Large intestine (tissue), 3 donors: ENCODE data around the gene PEPD. TPM values are rescaled to one million over a fixed set of nuclear protein-coding genes. Genes with fewer than 3 reads are reported as not detected.

ENCODE experiments used
- DNase-seq, 2 donors: peaks; one replicate each; pipeline versions ENCODE4 v3.0.0 to v3.0.0-alpha.2; 2013
- H3K27ac ChIP-seq: one replicate; pipeline ENCODE4 v1.5.1; 2013; ENCODE audit warnings: low read length
- H3K27me3 ChIP-seq: 2 replicates; pipeline ENCODE4 v1.6.1; 2013; ENCODE audit warnings: low read length; ENCODE audit not compliant: control insufficient read depth, insufficient read depth
- H3K36me3 ChIP-seq: 2 replicates; pipeline ENCODE4 v1.6.1; 2013; ENCODE audit warnings: low read length; ENCODE audit not compliant: control insufficient read depth, insufficient read depth
- H3K4me1 ChIP-seq: one replicate; pipeline ENCODE4 v1.6.1; 2013; ENCODE audit warnings: low read length; ENCODE audit not compliant: control insufficient read depth, insufficient read depth
- H3K4me3 ChIP-seq: one replicate; pipeline ENCODE4 v1.5.1; 2013; ENCODE audit warnings: low read length
- H3K9me3 ChIP-seq: one replicate; pipeline ENCODE4 v1.6.1; 2013; ENCODE audit warnings: mild to moderate bottlenecking, low read depth, low read length, moderate library complexity; ENCODE audit not compliant: control insufficient read depth
- WGBS: methylation state at CpG from one replicate; pipeline ENCODE4 v1.1.5; 2013; ENCODE audit warnings: low lambda C conversion rate; ENCODE audit not compliant: insufficient coverage; 5-methylcytosine and 5-hydroxymethylcytosine counted together
- polyA plus RNA-seq: library from polyadenylated mRNA; unstranded; fragments of 120-200 nt; gene quantifications from one replicate; pipeline ENCODE4 v1.2.1, GENCODE V29; 2013

Gene PEPD
- polyA plus RNA-seq, 1 donor = 216 TPM

DNA sequence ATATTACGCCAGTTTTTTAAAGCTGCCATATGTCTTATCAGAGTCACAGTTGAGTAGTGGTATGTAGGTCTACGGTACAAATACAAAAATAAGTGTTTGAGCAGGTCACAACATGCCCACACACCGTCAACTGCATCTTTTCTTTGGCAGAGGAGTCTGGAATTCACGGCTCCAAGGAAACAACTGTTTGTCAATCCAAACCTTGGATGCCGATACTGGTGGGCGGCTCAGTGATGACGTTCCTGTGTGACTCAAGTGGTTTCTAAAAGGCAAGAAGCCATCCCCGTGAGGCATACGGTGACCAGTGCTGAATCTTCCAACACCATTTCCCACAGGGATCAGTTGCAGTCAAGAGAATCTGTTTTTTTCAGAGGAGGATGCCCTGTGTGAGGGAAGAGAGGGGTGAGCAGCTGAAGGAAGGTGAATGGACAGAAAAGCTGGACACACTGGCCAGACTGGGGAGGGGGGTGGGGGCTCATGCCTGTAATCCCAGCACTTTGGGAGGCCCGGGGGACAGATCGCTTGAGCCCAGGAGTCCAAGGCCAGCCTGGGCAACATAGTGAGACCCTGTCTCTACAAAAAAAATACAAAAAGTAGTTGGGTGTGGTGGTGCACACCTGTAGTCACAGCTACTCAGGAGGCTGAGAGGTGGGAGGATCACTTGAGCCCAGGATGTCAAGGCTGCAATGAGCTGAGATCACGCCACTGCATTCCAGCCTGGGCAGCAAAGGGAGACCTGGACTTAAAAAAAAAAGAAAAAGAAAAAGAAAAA is 170.9 kb downstream of the PEPD start:
- Histone ChIP-seq H3K4me3 (no peak overlapping the region), H3K27ac (no peak overlapping the region), H3K9me3 (peaks cover 2% of the 10 kb centered on the region), H3K36me3 (no peaks in the 10 kb centered on the region), H3K4me1 (no peaks in the 10 kb centered on the region), H3K27me3 (no peaks in the 10 kb centered on the region)
- DNase-seq = no peak
- WGBS = 100% methylated on average over 1 of the region's 12 CpGs

DNA sequence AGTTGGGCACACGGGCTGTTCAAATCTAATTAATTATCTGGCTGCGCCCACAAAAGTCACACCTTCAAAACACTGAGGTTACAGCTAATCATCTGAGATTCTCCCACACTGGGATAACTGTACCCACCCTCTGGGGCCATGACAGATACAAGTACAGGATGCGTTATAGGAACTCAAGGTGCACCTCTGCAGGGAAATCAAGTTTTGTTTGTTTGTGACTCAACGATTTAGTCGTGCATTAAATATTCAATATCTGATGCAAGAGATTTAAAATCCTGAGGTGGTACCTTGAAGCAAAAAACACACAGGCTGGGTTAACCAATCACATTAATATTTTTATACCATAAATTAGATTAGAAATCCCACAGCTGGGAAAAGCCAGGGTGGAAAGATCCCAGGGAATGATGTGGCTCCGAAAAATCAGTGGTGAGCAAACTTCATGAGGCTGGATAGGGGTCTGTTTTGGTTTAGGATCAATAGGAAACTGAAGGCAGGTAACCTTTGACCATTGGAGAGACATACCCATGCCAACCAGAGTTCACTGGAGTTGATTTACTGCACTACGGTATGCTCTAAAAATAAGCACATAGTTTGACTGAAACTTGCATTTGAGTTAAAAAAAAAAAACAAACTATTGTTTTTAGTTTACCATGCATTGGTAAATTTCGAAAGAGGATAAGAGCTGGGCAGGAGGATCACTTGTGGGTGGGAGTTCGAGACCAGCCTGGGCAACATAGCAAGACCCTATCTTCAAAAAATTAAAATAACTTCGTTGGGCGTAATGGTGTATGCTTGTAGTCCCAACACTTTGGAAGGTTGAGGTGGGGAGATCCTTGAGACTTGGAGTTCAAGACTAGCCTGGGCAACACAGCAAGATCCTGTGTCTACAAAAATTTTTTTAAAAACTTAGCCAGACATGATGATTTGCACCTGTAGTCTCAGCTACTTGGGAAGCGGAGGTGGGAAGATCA is 172.0 kb downstream of the PEPD start:
- H3K4me3 ChIP-seq = no peak overlapping the region
- no peaks in the 10 kb centered on the region for H3K9me3 ChIP-seq
- DNase-seq = no peak
- H3K27me3 ChIP-seq = no peaks in the 10 kb centered on the region
- no peaks in the 10 kb centered on the region for H3K4me1 ChIP-seq
- no peak overlapping the region for H3K27ac ChIP-seq
- 85% methylated on average over 6 of the region's 12 CpGs for WGBS
- no peaks in the 10 kb centered on the region for H3K36me3 ChIP-seq

DNA sequence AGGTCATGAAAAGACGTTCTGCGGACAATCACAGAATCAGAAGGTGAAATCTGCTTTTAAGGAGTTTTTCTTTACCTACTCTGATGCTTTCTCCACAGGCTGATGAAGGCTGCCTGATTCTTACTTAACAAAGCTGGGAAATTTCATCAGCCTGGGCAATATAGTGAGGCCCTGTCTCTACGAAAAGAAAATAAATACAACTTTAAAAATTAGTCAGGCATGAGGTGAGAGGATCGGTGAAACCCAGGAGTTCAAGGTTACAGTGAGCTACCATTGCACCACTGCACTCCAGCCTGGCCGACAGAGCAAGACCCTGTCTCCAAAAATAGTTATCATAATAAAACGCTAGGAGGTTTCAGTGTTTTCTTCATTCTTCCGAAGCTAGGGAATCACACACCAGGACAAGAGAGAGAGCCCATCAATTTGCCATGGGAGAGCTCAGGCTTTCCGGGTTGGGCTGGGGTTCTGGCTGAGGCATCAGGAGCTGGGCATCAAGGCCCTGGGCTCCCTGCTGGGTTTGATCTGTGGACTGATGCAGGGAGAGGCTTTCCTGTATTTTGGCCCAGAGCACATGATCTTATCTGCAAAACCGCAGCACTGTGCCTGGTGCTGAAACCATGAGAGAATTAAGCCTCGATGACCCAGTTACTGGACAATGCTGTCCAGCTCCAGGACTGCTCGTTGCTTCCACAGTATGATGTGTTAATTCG is 173.1 kb downstream of the PEPD start:
- no peaks in the 10 kb centered on the region for H3K9me3 ChIP-seq
- no peak overlapping the region for H3K4me3 ChIP-seq
- DNase-seq = no peak
- no peaks in the 10 kb centered on the region for H3K4me1 ChIP-seq
- H3K36me3 ChIP-seq = no peaks in the 10 kb centered on the region
- H3K27me3 ChIP-seq = no peaks in the 10 kb centered on the region
- no peak overlapping the region for H3K27ac ChIP-seq
- WGBS = no CpG with 5 or more reads among the region's 12 CpGs

DNA sequence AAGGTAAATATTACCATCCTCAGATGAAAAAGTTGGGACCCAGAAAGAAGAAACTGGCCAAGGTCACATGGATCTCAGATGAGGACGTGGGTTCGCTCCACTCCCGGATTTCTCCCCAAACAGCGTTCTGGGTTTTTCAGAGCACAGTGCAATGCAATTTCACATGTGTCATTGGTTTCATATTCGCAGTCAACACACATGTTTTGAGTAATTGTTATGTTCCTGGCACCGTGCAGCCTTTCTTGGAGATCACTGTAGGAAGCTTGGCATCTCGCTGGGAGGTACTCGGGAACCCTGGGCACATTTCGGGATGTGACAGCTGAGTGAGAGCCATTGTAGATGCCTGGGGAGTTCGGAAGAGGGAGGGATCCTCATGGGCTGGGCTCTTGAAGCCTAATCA is 174.3 kb downstream of the PEPD start:
- Histone ChIP-seq H3K27ac (no peak overlapping the region), H3K9me3 (no peaks in the 10 kb centered on the region), H3K27me3 (no peaks in the 10 kb centered on the region), H3K4me3 (no peak overlapping the region), H3K4me1 (no peaks in the 10 kb centered on the region), H3K36me3 (no peaks in the 10 kb centered on the region)
- no peak for DNase-seq
- no CpG with 5 or more reads among the region's 10 CpGs for WGBS

DNA sequence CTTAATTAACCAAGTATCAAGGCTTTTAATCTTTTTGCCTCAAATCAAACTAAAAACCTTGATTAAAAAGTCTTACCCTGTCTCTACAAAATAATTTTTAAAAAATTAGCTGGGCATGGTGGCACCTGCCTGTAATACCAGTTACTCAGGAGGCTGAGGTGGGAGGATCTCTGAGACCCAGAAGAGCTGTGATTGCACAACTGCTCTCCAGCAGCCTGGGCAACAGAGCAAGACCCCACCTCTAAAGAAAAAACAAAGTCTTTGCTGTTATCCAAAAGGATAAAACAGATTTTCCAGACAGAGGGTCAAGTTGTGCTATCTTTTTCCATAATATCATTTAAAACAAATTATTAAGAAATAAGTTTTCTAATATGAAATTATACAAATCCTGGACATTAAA is 174.9 kb downstream of the PEPD start:
- H3K9me3 ChIP-seq = no peaks in the 10 kb centered on the region
- DNase-seq = no peak
- no peaks in the 10 kb centered on the region for H3K27me3 ChIP-seq
- no peak overlapping the region for H3K27ac ChIP-seq
- H3K36me3 ChIP-seq = no peaks in the 10 kb centered on the region
- no peak overlapping the region for H3K4me3 ChIP-seq
- no peaks in the 10 kb centered on the region for H3K4me1 ChIP-seq

DNA sequence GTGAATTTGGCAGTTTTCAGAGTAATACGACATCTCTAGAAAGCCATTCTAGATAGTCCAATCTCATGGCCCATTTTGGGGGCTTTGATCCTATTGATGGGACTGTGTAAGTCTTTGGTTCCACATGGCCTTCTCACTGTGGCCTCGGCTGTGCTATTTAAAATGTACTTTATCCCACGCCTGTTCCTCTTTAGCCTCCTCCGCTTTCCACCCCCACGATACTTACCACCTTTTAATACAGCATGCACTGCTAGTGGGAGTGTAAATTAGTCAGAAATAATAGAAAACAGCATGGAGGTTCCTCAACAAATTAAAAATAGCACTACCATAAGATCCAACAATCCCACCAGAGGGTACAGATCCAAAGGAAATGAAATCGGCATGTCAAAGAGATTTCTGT is 176.4 kb downstream of the PEPD start:
- 93% methylated on average over 3 of the region's 6 CpGs for WGBS
- Histone ChIP-seq H3K4me1 (no peaks in the 10 kb centered on the region), H3K4me3 (no peak overlapping the region), H3K27me3 (no peaks in the 10 kb centered on the region), H3K36me3 (no peaks in the 10 kb centered on the region), H3K9me3 (no peaks in the 10 kb centered on the region), H3K27ac (no peak overlapping the region)
- no peak for DNase-seq

DNA sequence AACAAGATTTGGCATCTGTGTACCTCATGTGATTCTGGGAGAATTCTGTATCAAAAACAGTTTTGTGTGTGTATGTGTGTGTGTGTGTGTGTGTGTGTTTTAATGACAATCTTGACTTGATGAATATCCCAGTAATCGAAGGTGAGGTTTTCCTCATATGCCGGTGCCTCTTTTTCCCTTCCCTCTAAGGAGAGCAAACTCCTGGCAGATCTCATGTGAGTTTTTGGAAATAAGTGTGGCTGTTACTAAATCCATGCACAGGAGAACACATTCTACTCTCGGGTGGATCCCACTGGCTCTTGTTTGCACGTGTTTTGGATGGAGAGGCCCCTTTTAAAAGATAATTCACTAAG is 177.0 kb downstream of the PEPD start:
- WGBS = no CpG with 5 or more reads among the region's 4 CpGs
- H3K9me3 ChIP-seq = no peaks in the 10 kb centered on the region
- H3K4me1 ChIP-seq = no peaks in the 10 kb centered on the region
- no peak overlapping the region for H3K4me3 ChIP-seq
- no peaks in the 10 kb centered on the region for H3K27me3 ChIP-seq
- no peak overlapping the region for H3K27ac ChIP-seq
- DNase-seq = no peak
- no peaks in the 10 kb centered on the region for H3K36me3 ChIP-seq

DNA sequence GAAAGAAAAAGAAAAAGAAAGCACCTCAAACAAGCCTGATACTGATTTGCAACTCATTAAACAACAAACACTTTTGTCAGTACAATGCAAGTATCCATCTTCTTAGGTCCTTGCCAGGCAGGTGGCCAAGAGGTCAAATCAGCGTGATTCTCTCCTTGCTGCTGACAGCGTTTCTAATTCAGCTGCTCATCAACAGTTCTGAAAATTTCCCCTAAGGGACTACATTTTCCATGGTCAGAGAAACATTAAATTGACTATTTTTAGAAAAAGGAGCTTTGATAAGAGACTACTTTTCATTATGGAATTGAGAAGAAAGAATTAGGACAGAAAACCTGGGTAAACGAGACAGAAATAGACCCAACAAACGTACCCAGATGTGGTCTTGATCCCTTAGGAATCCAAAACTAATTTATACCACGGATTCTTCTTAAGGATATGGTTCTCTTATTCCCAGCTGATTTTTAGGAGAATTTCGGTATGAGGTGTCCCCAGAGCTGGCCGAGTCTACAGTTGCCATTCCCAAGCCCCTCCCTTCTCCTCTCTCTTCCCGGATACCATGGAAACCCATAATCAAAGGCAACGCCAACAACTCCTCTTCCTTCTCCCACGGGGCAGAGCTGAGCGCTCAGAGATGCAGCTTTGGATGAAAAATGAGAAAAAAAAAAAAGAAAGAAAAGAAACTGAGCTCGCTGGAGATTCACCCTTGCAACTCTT is 177.6 kb downstream of the PEPD start:
- no peaks in the 10 kb centered on the region for H3K9me3 ChIP-seq
- no peak overlapping the region for H3K4me3 ChIP-seq
- H3K4me1 ChIP-seq = no peaks in the 10 kb centered on the region
- DNase-seq = no peak
- H3K36me3 ChIP-seq = no peaks in the 10 kb centered on the region
- H3K27ac ChIP-seq = no peak overlapping the region
- WGBS = no CpG with 5 or more reads among the region's 12 CpGs
- H3K27me3 ChIP-seq = no peaks in the 10 kb centered on the region

DNA sequence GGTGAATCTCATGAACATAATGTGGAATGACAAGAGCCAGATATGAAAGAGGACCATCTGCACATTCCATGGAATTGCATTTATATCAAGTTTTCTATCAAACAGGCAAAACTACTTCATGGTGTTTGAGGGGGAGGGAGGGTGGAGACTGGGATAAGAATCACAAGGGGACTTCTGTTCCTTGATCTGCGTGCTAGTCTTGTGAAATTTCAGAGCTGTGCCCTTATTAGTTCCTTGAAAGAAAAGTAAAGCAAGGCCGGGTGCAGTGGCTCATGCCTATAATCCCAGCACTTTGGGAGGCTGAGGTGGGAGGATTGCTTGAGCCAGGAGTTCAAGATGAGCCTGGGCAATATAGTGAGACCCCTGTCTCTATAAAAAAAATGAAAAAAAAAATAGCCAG is 178.3 kb downstream of the PEPD start:
- Histone ChIP-seq H3K4me1 (no peaks in the 10 kb centered on the region), H3K27me3 (no peaks in the 10 kb centered on the region), H3K27ac (no peak overlapping the region), H3K36me3 (no peaks in the 10 kb centered on the region), H3K9me3 (no peaks in the 10 kb centered on the region), H3K4me3 (no peak overlapping the region)
- no CpG with 5 or more reads among the region's 2 CpGs for WGBS
- no peak for DNase-seq

DNA sequence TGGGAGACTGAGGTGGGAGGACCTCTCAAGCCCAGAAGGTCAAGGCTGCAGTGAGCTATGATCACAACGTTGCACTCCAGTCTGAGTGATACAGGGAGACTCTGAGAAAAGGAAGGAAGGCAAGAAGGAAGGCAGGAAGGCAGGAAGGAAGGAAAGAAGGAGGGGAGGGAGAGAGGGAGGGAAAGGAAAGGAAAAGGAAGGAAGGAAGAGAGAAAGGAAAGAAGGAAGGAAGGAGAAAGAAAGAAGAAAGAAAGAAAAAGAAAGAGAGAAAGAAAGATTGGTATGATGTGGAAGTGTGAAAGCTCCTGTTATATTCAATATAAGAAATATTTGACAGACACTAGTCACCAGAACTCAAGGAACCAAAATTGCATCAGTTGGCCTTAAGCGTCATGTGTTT is 180.6 kb downstream of the PEPD start:
- Histone ChIP-seq H3K4me3 (no peak overlapping the region), H3K27ac (no peak overlapping the region), H3K27me3 (no peaks in the 10 kb centered on the region), H3K4me1 (peaks cover 2% of the 10 kb centered on the region), H3K36me3 (no peaks in the 10 kb centered on the region), H3K9me3 (no peaks in the 10 kb centered on the region)
- no peak for DNase-seq
- 40% methylated on average over 1 of the region's 2 CpGs for whole genome bisulfite sequencing
